ENCODE data around the gene TMEM175. TPM values are rescaled to one million over a fixed set of nuclear protein-coding genes. Genes with fewer than 3 reads are reported as not detected.

The TMEM175 gene
- total and polyA plus RNA-seq, 2 donors (not counting 1 experiment from before 2014, with no cell fraction given), result 44.4 to 432 TPM

DNA sequence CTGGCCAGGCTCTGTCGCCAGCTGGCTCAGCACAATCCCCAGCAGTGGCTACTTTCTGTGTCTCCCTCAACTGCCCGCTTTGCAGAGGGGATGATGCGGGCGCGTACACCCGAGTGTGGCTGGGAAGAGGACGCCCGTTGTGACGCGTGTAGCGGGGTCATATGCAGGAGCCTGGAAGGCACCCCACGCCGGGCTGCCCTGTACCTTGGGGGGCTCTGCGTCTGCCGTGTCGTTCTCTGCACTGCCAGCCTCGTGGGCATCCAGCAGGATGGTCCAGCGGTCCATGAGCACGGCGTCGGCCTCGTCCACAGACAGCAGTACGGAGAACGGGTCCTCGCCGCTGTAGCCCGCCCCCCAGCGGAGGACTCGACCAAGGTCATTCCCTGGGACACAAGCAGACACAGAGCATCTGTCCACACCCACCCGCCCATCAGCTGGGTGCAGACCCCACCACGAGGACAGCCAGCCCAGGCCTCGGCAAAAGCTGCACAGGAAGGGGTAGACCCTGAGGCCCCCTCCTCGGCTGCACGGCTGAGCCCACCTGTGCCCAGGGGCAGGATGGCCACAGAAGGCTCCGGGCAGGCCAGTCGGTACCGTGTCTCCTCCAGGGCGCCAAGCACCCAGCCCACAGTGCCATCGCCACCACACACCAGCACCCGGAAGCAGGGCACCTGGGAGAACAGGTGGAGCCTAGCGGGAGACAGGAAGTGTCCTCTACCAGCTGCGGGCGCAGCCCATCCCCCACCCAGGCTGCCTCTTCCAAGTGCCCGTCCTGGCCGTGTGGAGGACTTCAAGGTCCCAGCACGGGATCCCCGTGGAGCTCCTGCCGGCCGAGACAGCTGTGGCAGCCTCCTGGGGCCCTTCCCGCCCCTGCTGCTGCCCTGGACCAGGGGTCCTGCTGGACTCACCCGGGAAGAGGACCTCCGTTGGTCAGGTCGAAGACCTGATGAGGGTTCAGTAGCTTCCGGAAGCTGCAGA is 30.3 kb downstream of the TMEM175 start:
- no peak overlapping the region for H3K4me2 ChIP-seq (replicated peaks; ENCODE audit: low read depth, low read length, poor library complexity, severe bottlenecking)
- peaks cover 0 to 2% of the 10 kb centered on the region in 2 donors for H3K4me1 ChIP-seq (ENCODE audit: control insufficient read depth in 2 of 2, insufficient read depth in 2 of 2, low read length in 2 of 2)
- Mint-ChIP-seq H3K27me3 (no peaks in the 10 kb centered on the region), H3K4me3 (no peak overlapping the region), H3K4me1 (peaks cover 1% of the 10 kb centered on the region), H3K9me3 (ENCODE audit: insufficient read depth) (no peaks in the 10 kb centered on the region), H3K27ac (no peak overlapping the region)
- ATAC-seq (ENCODE audit: low read depth) (no peak), DNase-seq (no peak)
- peaks cover 18% of the 10 kb centered on the region for H4K20me1 ChIP-seq (ENCODE audit: control insufficient read depth, insufficient read depth, low read length, poor library complexity, severe bottlenecking)
- peaks cover 0 to 6% of the 10 kb centered on the region in 2 experiments for H3K36me3 ChIP-seq (replicated peaks in 1 of 2; ENCODE audit: control extremely low read depth in 1 of 2, control insufficient read depth in 1 of 2, extremely low read depth in 1 of 2, insufficient read depth in 2 of 2, low read length in 1 of 2)
- H3K27me3 ChIP-seq (replicated peaks in 1 of 4; ENCODE audit: control extremely low read depth in 1 of 4, control insufficient read depth in 3 of 4, insufficient read depth in 4 of 4, low read length in 3 of 4), result no peaks in the 10 kb centered on the region
- TF ChIP-seq EZH2 (IDR thresholded peaks at IDR 0.05; ENCODE audit: borderline replicate concordance, insufficient read depth, low read depth, low read length, poor library complexity, severe bottlenecking), result no peak
- TF ChIP-seq, protein P1, sequence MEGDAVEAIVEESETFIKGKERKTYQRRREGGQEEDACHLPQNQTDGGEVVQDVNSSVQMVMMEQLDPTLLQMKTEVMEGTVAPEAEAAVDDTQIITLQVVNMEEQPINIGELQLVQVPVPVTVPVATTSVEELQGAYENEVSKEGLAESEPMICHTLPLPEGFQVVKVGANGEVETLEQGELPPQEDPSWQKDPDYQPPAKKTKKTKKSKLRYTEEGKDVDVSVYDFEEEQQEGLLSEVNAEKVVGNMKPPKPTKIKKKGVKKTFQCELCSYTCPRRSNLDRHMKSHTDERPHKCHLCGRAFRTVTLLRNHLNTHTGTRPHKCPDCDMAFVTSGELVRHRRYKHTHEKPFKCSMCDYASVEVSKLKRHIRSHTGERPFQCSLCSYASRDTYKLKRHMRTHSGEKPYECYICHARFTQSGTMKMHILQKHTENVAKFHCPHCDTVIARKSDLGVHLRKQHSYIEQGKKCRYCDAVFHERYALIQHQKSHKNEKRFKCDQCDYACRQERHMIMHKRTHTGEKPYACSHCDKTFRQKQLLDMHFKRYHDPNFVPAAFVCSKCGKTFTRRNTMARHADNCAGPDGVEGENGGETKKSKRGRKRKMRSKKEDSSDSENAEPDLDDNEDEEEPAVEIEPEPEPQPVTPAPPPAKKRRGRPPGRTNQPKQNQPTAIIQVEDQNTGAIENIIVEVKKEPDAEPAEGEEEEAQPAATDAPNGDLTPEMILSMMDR (IDR thresholded peaks at IDR 0.05), result no peak
- ChIA-PET CTCF (no interaction called here), POLR2A (no interaction called here)
- intact Hi-C loops (cut with micrococcal nuclease), result no loop called here
- no peak overlapping the region for H3K4me3 ChIP-seq (ENCODE audit: control extremely low read depth in 1 of 5, extremely low read depth in 1 of 5, insufficient read depth in 1 of 5, low read depth in 2 of 5, low read length in 4 of 5)
- 94% methylated on average over 50 of the region's 54 CpGs for WGBS (ENCODE audit: insufficient coverage)
- H3K27ac ChIP-seq (ENCODE audit: low read length in 2 of 2), result no peak overlapping the region
- no peaks in the 10 kb centered on the region for H3K79me2 ChIP-seq (ENCODE audit: control insufficient read depth, insufficient read depth, low read length)
- H3K9me3 ChIP-seq (ENCODE audit: control extremely low read depth in 1 of 3, control insufficient read depth in 2 of 3, insufficient read depth in 1 of 3, low read length in 2 of 3), result no peaks in the 10 kb centered on the region
- no peak overlapping the region for H2AFZ ChIP-seq (ENCODE audit: insufficient read depth, low read depth, low read length, poor library complexity, severe bottlenecking)
- no peak overlapping the region for H3K9ac ChIP-seq (ENCODE audit: low read length)
